IMR-90 (cell line): Measurements from ENCODE around the gene DGKB. TPM values are rescaled to one million over a fixed set of nuclear protein-coding genes. Genes with fewer than 3 reads are reported as not detected.

Source experiments
- ATAC-seq: fragments of 200-7000 bp; cut with Tn5 transposase; 2 replicates; pipeline ENCODE4 v1.9.1; 2020; ENCODE audit warnings: low read depth, mild to moderate bottlenecking, moderate library complexity
- BruUV-seq: library from RNA; stranded (reverse); fragments of 400-500 nt; replicated peaks from 2 replicates; lab custom pipeline; 2021; lab: Mats Ljungman, UMichigan
- CTCF ChIA-PET: fragments of 300-600 bp; formaldehyde crosslinking; extraction: SDS; loops from one replicate; lab custom pipeline; 2021; ENCODE audit warnings: antibody characterized with exemption; lab: Yijun Ruan, JAX
- POLR2A ChIA-PET: fragments of 300-600 bp; sonication (Branson Sonifier 250); formaldehyde crosslinking; loops from one replicate; lab custom pipeline; 2022; ENCODE audit warnings: antibody characterized with exemption; ENCODE audit not compliant: unreplicated experiment; lab: Charles Lee
- DNase-seq: peaks from one replicate; pipeline ENCODE4 v3.0.0; 2013
- H2AFZ ChIP-seq: replicated peaks from 2 replicates; pipeline ENCODE3; 2013; ENCODE audit warnings: low read length, mild to moderate bottlenecking; ENCODE audit not compliant: poor library complexity
- H2AK5ac ChIP-seq: 2 replicates; pipeline ENCODE4 v1.6.1; 2013; ENCODE audit warnings: low read depth, low read length, inconsistent platforms
- H2AK9ac ChIP-seq: replicated peaks from 2 replicates; pipeline ENCODE3; 2013; ENCODE audit warnings: mild to moderate bottlenecking, low read depth, low read length, moderate library complexity; ENCODE audit not compliant: poor library complexity
- H2BK120ac ChIP-seq: 2 replicates; pipeline ENCODE4 v1.6.1; 2013; ENCODE audit warnings: low read depth, low read length, inconsistent platforms
- H2BK15ac ChIP-seq: 3 replicates; pipeline ENCODE4 v1.6.1; 2013; ENCODE audit warnings: low read depth, low read length, inconsistent platforms
- H2BK20ac ChIP-seq: 2 replicates; pipeline ENCODE4 v1.6.1; 2013; ENCODE audit warnings: low read depth, mild to moderate bottlenecking, inconsistent platforms, low read length, moderate library complexity
- H2BK5ac ChIP-seq: 2 replicates; pipeline ENCODE4 v1.6.1; 2013; ENCODE audit warnings: mild to moderate bottlenecking, low read depth, low read length, inconsistent platforms; ENCODE audit not compliant: poor library complexity, severe bottlenecking
- H3K14ac ChIP-seq: replicated peaks from 2 replicates; pipeline ENCODE4 v1.6.1; 2013; ENCODE audit warnings: low read depth, low read length, inconsistent platforms
- H3K18ac ChIP-seq: 2 replicates; pipeline ENCODE4 v1.6.1; 2013; ENCODE audit warnings: low read depth, low read length, control low read depth
- H3K23ac ChIP-seq: 2 replicates; pipeline ENCODE4 v1.6.1; 2013; ENCODE audit warnings: low read depth, low read length, inconsistent platforms
- H3K27ac ChIP-seq: 2 replicates; pipeline ENCODE4 v1.5.1; 2013; ENCODE audit warnings: mild to moderate bottlenecking, control low read depth, low read length; ENCODE audit not compliant: insufficient read depth
- H3K27me3 ChIP-seq: 2 replicates; pipeline ENCODE4 v1.6.1; 2013; ENCODE audit warnings: low read length; ENCODE audit not compliant: control insufficient read depth, insufficient read depth
- H3K36me3 ChIP-seq: 2 replicates; pipeline ENCODE4 v1.6.1; 2013; ENCODE audit warnings: low read length, mixed read lengths; ENCODE audit not compliant: control insufficient read depth, insufficient read depth
- H3K4ac ChIP-seq: 2 replicates; pipeline ENCODE4 v1.6.1; 2013; ENCODE audit warnings: low read depth, low read length, inconsistent platforms
- H3K4me1 ChIP-seq: 2 replicates; pipeline ENCODE4 v1.6.1; 2013; ENCODE audit warnings: low read length, mixed read lengths; ENCODE audit not compliant: control insufficient read depth, insufficient read depth
- H3K4me2 ChIP-seq: 2 replicates; pipeline ENCODE4 v1.6.1; 2013; ENCODE audit warnings: low read depth, mild to moderate bottlenecking, control low read depth, low read length, moderate library complexity
- H3K4me3 ChIP-seq: 2 replicates; pipeline ENCODE4 v1.5.1; 2013; ENCODE audit warnings: low read depth, mild to moderate bottlenecking, control low read depth, low read length, moderate library complexity; ENCODE audit not compliant: insufficient read depth
- H3K56ac ChIP-seq: 2 replicates; pipeline ENCODE4 v1.6.1; 2013; ENCODE audit warnings: low read length, inconsistent platforms; ENCODE audit not compliant: insufficient read depth; ENCODE audit errors: extremely low read depth
- H3K79me1 ChIP-seq, 2 experiments: 2 replicates each; pipeline ENCODE4 v1.6.1; 2013; ENCODE audit warnings: low read length in 2 of 2, inconsistent platforms in 1 of 2, low read depth in 1 of 2
- H3K9ac ChIP-seq: 2 replicates; pipeline ENCODE4 v1.6.1; 2013; ENCODE audit warnings: low read depth, low read length, control low read depth
- H3K9me1 ChIP-seq: 2 replicates; pipeline ENCODE4 v1.6.1; 2013; ENCODE audit warnings: low read length, inconsistent platforms; ENCODE audit not compliant: insufficient read depth
- H3K9me3 ChIP-seq: 2 replicates; pipeline ENCODE4 v1.6.1; 2013; ENCODE audit warnings: low read length; ENCODE audit not compliant: control insufficient read depth, insufficient read depth
- H4K20me1 ChIP-seq: 2 replicates; pipeline ENCODE4 v1.6.1; 2013; ENCODE audit warnings: low read length, inconsistent platforms; ENCODE audit not compliant: insufficient read depth
- H4K5ac ChIP-seq: 2 replicates; pipeline ENCODE4 v1.6.1; 2013; ENCODE audit warnings: mild to moderate bottlenecking, low read depth, low read length, control low read depth
- H4K8ac ChIP-seq, 2 experiments: 2 replicates each; pipeline ENCODE4 v1.6.1; 2013; ENCODE audit warnings: low read depth in 2 of 2, low read length in 2 of 2, control low read depth in 1 of 2, inconsistent platforms in 1 of 2
- H4K91ac ChIP-seq: 2 replicates; pipeline ENCODE4 v1.6.1; 2013; ENCODE audit warnings: low read depth, low read length, inconsistent platforms; ENCODE audit not compliant: insufficient read depth
- MAFK ChIP-seq: IDR thresholded peaks from 2 replicates; pipeline ENCODE4 v1.6.1; 2012; ENCODE audit warnings: low read depth, low read length, improper control_type of control experiment
- WGBS, 2 experiments: methylation state at CpG; one replicate each; pipeline versions ENCODE4 v1.1.5 to v1.1.7; 2013; ENCODE audit warnings: missing lambda C conversion rate in 2 of 2; ENCODE audit not compliant: insufficient read length in 1 of 2; ENCODE audit errors: extremely low coverage in 2 of 2; 5-methylcytosine and 5-hydroxymethylcytosine counted together
- dilution Hi-C: fragments of 300-500 bp; cut with HindIII; formaldehyde crosslinking; loops from one replicate; pipeline ENCODE4 v1.14.3; 2018; ENCODE audit warnings: low sequenced_read_pairs; ENCODE audit not compliant: unreplicated experiment
- in situ Hi-C: fragments of 300-500 bp; cut with MboI; formaldehyde crosslinking; loops from 3 replicates; pipeline ENCODE4 v1.14.3; 2019; ENCODE audit warnings: low sequenced_read_pairs, inconsistent platforms, mixed read lengths
- intact Hi-C: fragments of 100-400 bp; cut with micrococcal nuclease; formaldehyde crosslinking; loops from 2 replicates; pipeline ENCODE4 v1.10.0; 2022
- polyA plus RNA-seq, 3 experiments: library from polyadenylated mRNA; depleted of rRNA; stranded (reverse); fragments of >200 nt; gene quantifications; 2 replicates each; pipeline ENCODE4 v1.2.3, GENCODE V29; 2012; ENCODE audit warnings: low replicate concordance in 1 of 3
- total RNA-seq: library from RNA; depleted of rRNA; stranded (reverse); fragments of >200 nt; gene quantifications from 2 replicates; pipeline ENCODE4 v1.2.3, GENCODE V29; 2012
- TF ChIP-seq, protein P1 (sequence below): conservative IDR thresholded peaks from 2 replicates; pipeline ENCODE4 v1.5.1; 2012; ENCODE audit warnings: mild to moderate bottlenecking, low read depth, low read length, improper control_type of control experiment

DGKB gene
- total and polyA plus RNA-seq, 2 of the 4 experiments (the other 2 are of a cell fraction), result not detected

DNA sequence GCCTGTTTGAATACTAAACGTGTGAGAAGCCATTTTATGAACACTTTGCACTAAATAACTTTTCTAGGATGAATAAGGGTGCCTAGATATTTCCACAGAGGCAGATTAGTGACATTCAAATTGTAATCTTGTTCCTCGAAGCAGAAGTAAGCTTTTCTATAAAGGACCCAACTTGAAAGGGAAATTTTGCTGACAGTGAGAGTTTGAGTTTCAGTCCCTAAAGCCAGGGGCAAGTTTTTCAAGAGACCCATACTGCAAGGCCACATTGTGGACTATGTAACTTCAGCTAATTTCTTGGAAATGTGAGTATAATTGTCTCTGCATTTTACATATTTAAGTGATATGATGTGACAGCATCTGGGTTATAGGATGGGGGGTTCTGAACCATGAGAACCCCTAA is 525.8 kb downstream of the DGKB start:
- ChIA-PET POLR2A (no interaction called here), CTCF (no interaction called here)
- Histone ChIP-seq H3K27me3 (no peaks in the 10 kb centered on the region), H4K20me1 (no peaks in the 10 kb centered on the region), H3K4me3 (no peak overlapping the region), H3K9ac (no peak overlapping the region), H2BK120ac (no peak overlapping the region), H3K79me1 (no peaks in the 10 kb centered on the region), H2BK5ac (no peak overlapping the region), H4K91ac (no peak overlapping the region), H4K8ac (no peak overlapping the region), H3K9me1 (no peaks in the 10 kb centered on the region), H3K9me3 (no peaks in the 10 kb centered on the region), H3K56ac (no peak overlapping the region), H3K36me3 (no peaks in the 10 kb centered on the region), H2BK20ac (no peak overlapping the region), H4K5ac (no peak overlapping the region), H3K4ac (no peak overlapping the region), H3K18ac (no peak overlapping the region), H3K4me2 (no peak overlapping the region), H2AFZ (no peak overlapping the region), H3K4me1 (peaks cover 3% of the 10 kb centered on the region), H2AK5ac (no peak overlapping the region), H3K27ac (no peak overlapping the region), H2BK15ac (no peak overlapping the region), H3K23ac (no peak overlapping the region), H3K14ac (no peak overlapping the region), H2AK9ac (no peak overlapping the region)
- DNase-seq (no peak), ATAC-seq (no peak)
- intact Hi-C loops, result no loop called here
- TF ChIP-seq, protein P1, sequence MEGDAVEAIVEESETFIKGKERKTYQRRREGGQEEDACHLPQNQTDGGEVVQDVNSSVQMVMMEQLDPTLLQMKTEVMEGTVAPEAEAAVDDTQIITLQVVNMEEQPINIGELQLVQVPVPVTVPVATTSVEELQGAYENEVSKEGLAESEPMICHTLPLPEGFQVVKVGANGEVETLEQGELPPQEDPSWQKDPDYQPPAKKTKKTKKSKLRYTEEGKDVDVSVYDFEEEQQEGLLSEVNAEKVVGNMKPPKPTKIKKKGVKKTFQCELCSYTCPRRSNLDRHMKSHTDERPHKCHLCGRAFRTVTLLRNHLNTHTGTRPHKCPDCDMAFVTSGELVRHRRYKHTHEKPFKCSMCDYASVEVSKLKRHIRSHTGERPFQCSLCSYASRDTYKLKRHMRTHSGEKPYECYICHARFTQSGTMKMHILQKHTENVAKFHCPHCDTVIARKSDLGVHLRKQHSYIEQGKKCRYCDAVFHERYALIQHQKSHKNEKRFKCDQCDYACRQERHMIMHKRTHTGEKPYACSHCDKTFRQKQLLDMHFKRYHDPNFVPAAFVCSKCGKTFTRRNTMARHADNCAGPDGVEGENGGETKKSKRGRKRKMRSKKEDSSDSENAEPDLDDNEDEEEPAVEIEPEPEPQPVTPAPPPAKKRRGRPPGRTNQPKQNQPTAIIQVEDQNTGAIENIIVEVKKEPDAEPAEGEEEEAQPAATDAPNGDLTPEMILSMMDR, result no peak
- peak; percentile 22; the same call in 1 of the 2 replicates for TF ChIP-seq MAFK
- 60% methylated on average over 1 of the region's 2 CpGs; no CpG with 5 or more reads in 1 of the 2 experiments for WGBS, 2 experiments
- dilution Hi-C loops, result no loop called here
- in situ Hi-C loops, result no loop called here
- no TSS peak for BruUV-seq
